ENCODE measurements around the gene FOXP1.

The FOXP1 gene

GRCh38 chr3:71255498-71255897, 328.0 kb downstream of the FOXP1 start:
- H3K18ac ChIP-seq (ENCODE audit: low read length): no peak overlapping the region
- H4K8ac ChIP-seq (ENCODE audit: low read depth, low read length): no peak overlapping the region
- no peaks in the 10 kb centered on the region for H3K79me2 ChIP-seq (ENCODE audit: control insufficient read depth, insufficient read depth, low read length, poor library complexity)
- no peaks in the 10 kb centered on the region for H3K4me1 ChIP-seq (ENCODE audit: control insufficient read depth in 1 of 2, insufficient read depth in 2 of 2, low read length in 2 of 2)
- H4K91ac ChIP-seq (ENCODE audit: low read depth, low read length): no peak overlapping the region
- no peak overlapping the region for H2BK5ac ChIP-seq (ENCODE audit: low read depth, low read length, poor library complexity)
- no peak overlapping the region for H2AFZ ChIP-seq (ENCODE audit: insufficient read depth, low read length, poor library complexity)
- H2BK120ac ChIP-seq (ENCODE audit: insufficient read depth, low read length, poor library complexity): no peak overlapping the region
- no peak overlapping the region for H3K9ac ChIP-seq (ENCODE audit: low read length)
- no peaks in the 10 kb centered on the region for H3K27me3 ChIP-seq (ENCODE audit: insufficient read depth, low read length)
- no peak overlapping the region for H3K14ac ChIP-seq (ENCODE audit: low read length)
- H3K4ac ChIP-seq (ENCODE audit: low read depth, low read length): no peak overlapping the region
- H3K23ac ChIP-seq (ENCODE audit: low read length): no peak overlapping the region
- H2BK12ac ChIP-seq (ENCODE audit: low read length): no peak overlapping the region
- no peak overlapping the region for H3K27ac ChIP-seq (ENCODE audit: low read depth, low read length)
- no peak overlapping the region for H2AK5ac ChIP-seq (ENCODE audit: low read length)
- no peak overlapping the region for H4K12ac ChIP-seq (ENCODE audit: low read depth, low read length)
- H3K4me3 ChIP-seq (ENCODE audit: low read depth, low read length): no peak overlapping the region
- no peaks in the 10 kb centered on the region for H3K9me3 ChIP-seq (ENCODE audit: insufficient read depth, low read depth, low read length)
- H3K36me3 ChIP-seq (ENCODE audit: control insufficient read depth in 1 of 2, insufficient read depth in 2 of 2, low read length in 2 of 2): no peaks in the 10 kb centered on the region
- no peaks in the 10 kb centered on the region for H3K79me1 ChIP-seq (ENCODE audit: low read length)
- DNase-seq: no peak
- WGBS (ENCODE audit: extremely low coverage, insufficient coverage, insufficient read length): no CpG with 5 or more reads among the region's 3 CpGs
- no peak overlapping the region for H3K4me2 ChIP-seq (ENCODE audit: low read length)

DNA sequence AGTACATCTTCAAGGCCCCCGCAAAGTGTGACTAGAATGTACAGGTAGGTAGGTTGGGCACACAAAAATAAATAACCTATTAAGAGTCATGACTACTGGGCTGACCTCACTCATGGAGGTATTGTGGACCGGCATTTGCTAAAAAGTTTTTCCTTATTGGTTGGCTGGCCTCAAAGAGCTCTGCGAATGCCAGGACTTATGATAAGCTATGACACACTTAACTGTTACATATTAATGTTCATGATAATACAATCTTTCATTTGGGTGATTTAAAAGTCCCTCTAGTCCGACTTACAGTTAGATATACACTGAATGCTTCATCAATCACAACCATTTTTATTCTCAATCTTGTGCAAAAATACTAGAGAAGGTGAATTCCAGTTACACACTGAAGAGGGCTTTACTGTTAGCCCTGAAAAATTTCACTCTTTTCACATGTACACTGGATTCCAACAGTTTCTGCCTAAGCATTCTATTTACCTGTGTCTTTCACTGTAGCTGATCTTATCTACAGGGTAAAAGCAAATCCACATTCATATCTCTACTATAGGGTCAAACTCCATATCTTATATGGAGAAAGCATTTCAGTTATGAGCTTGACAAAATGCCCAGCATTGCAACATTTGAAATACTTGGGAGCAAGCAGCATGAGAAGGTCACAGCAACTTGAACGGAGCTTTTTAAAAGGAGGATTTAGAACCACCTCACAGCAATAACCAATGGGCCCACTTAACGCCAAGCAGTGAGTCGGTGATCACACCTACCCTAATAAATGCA, 329.1 kb downstream of the FOXP1 start:
- Histone ChIP-seq H3K36me3 (ENCODE audit: control insufficient read depth in 1 of 2, insufficient read depth in 2 of 2, low read length in 2 of 2) (no peaks in the 10 kb centered on the region), H3K18ac (ENCODE audit: low read length) (no peak overlapping the region), H4K8ac (ENCODE audit: low read depth, low read length) (no peak overlapping the region), H4K91ac (ENCODE audit: low read depth, low read length) (no peak overlapping the region), H4K12ac (ENCODE audit: low read depth, low read length) (no peak overlapping the region), H2BK5ac (ENCODE audit: low read depth, low read length, poor library complexity) (no peak overlapping the region), H3K4me2 (ENCODE audit: low read length) (no peak overlapping the region), H3K4me1 (ENCODE audit: control insufficient read depth in 1 of 2, insufficient read depth in 2 of 2, low read length in 2 of 2) (no peaks in the 10 kb centered on the region), H3K9ac (ENCODE audit: low read length) (no peak overlapping the region), H3K4me3 (ENCODE audit: low read depth, low read length) (no peak overlapping the region), H2BK12ac (ENCODE audit: low read length) (no peak overlapping the region), H3K79me1 (ENCODE audit: low read length) (no peaks in the 10 kb centered on the region), H3K27ac (ENCODE audit: low read depth, low read length) (no peak overlapping the region), H3K23ac (ENCODE audit: low read length) (no peak overlapping the region), H3K9me3 (ENCODE audit: insufficient read depth, low read depth, low read length) (no peaks in the 10 kb centered on the region), H3K14ac (ENCODE audit: low read length) (no peak overlapping the region), H2AK5ac (ENCODE audit: low read length) (no peak overlapping the region), H3K27me3 (ENCODE audit: insufficient read depth, low read length) (no peaks in the 10 kb centered on the region), H3K79me2 (ENCODE audit: control insufficient read depth, insufficient read depth, low read length, poor library complexity) (no peaks in the 10 kb centered on the region), H3K4ac (ENCODE audit: low read depth, low read length) (no peak overlapping the region), H2AFZ (ENCODE audit: insufficient read depth, low read length, poor library complexity) (no peak overlapping the region), H2BK120ac (ENCODE audit: insufficient read depth, low read length, poor library complexity) (no peak overlapping the region)
- no CpG with 5 or more reads among the region's 7 CpGs for WGBS (ENCODE audit: extremely low coverage, insufficient coverage, insufficient read length)
- DNase-seq: peak; percentile 73 to 94

DNA sequence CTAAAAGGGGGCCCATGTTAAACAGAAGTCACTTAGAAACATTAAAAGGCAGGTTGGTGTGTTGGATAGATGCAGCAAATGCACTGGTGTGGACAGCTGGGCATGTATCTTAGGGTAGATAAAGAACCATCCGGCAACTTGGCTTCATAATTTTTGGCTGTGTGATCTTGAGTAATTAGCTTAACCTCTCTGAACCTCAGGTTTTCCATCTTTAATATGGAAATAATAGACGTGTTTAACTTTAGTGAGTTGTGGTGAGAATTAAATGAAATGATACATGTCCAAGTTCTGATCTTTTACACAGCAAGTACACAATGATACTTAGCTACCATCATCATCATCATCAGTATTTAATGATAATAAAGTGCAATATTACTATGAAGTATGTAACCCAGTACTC, 330.4 kb downstream of the FOXP1 start:
- no CpG with 5 or more reads among the region's 2 CpGs for WGBS (ENCODE audit: extremely low coverage, insufficient coverage, insufficient read length)
- H4K91ac ChIP-seq (ENCODE audit: low read depth, low read length): no peak overlapping the region
- H3K14ac ChIP-seq (ENCODE audit: low read length): no peak overlapping the region
- no peak overlapping the region for H3K27ac ChIP-seq (ENCODE audit: low read depth, low read length)
- no peak overlapping the region for H2AK5ac ChIP-seq (ENCODE audit: low read length)
- H2BK5ac ChIP-seq (ENCODE audit: low read depth, low read length, poor library complexity): no peak overlapping the region
- no peak overlapping the region for H3K23ac ChIP-seq (ENCODE audit: low read length)
- no peak for DNase-seq
- no peaks in the 10 kb centered on the region for H3K79me1 ChIP-seq (ENCODE audit: low read length)
- H3K9me3 ChIP-seq (ENCODE audit: insufficient read depth, low read depth, low read length): no peaks in the 10 kb centered on the region
- no peak overlapping the region for H2BK12ac ChIP-seq (ENCODE audit: low read length)
- H3K79me2 ChIP-seq (ENCODE audit: control insufficient read depth, insufficient read depth, low read length, poor library complexity): no peaks in the 10 kb centered on the region
- no peak overlapping the region for H2AFZ ChIP-seq (ENCODE audit: insufficient read depth, low read length, poor library complexity)
- H3K4me3 ChIP-seq (ENCODE audit: low read depth, low read length): no peak overlapping the region
- H3K4me2 ChIP-seq (ENCODE audit: low read length): no peak overlapping the region
- H3K18ac ChIP-seq (ENCODE audit: low read length): no peak overlapping the region
- no peak overlapping the region for H3K9ac ChIP-seq (ENCODE audit: low read length)
- no peak overlapping the region for H4K12ac ChIP-seq (ENCODE audit: low read depth, low read length)
- no peak overlapping the region for H3K4ac ChIP-seq (ENCODE audit: low read depth, low read length)
- H4K8ac ChIP-seq (ENCODE audit: low read depth, low read length): no peak overlapping the region
- no peak overlapping the region for H2BK120ac ChIP-seq (ENCODE audit: insufficient read depth, low read length, poor library complexity)
- H3K27me3 ChIP-seq (ENCODE audit: insufficient read depth, low read length): no peaks in the 10 kb centered on the region
- H3K4me1 ChIP-seq (ENCODE audit: control insufficient read depth in 1 of 2, insufficient read depth in 2 of 2, low read length in 2 of 2): no peaks in the 10 kb centered on the region
- H3K36me3 ChIP-seq (ENCODE audit: control insufficient read depth in 1 of 2, insufficient read depth in 2 of 2, low read length in 2 of 2): no peaks in the 10 kb centered on the region

- H3K4me3 ChIP-seq (ENCODE audit: low read depth, low read length): no peak overlapping the region
- no peaks in the 10 kb centered on the region for H3K36me3 ChIP-seq (ENCODE audit: control insufficient read depth in 1 of 2, insufficient read depth in 2 of 2, low read length in 2 of 2)
- H2AK5ac ChIP-seq (ENCODE audit: low read length): no peak overlapping the region
- H2AFZ ChIP-seq (ENCODE audit: insufficient read depth, low read length, poor library complexity): no peak overlapping the region
- H4K91ac ChIP-seq (ENCODE audit: low read depth, low read length): no peak overlapping the region
- no peaks in the 10 kb centered on the region for H3K79me1 ChIP-seq (ENCODE audit: low read length)
- H3K4me2 ChIP-seq (ENCODE audit: low read length): no peak overlapping the region
- DNase-seq: no peak
- H3K79me2 ChIP-seq (ENCODE audit: control insufficient read depth, insufficient read depth, low read length, poor library complexity): no peaks in the 10 kb centered on the region
- H3K4ac ChIP-seq (ENCODE audit: low read depth, low read length): no peak overlapping the region
- H3K27me3 ChIP-seq (ENCODE audit: insufficient read depth, low read length): no peaks in the 10 kb centered on the region
- H3K9me3 ChIP-seq (ENCODE audit: insufficient read depth, low read depth, low read length): no peaks in the 10 kb centered on the region
- peaks cover 0 to 2% of the 10 kb centered on the region in 2 experiments for H3K4me1 ChIP-seq (ENCODE audit: control insufficient read depth in 1 of 2, insufficient read depth in 2 of 2, low read length in 2 of 2)
- H2BK12ac ChIP-seq (ENCODE audit: low read length): no peak overlapping the region
- no peak overlapping the region for H3K9ac ChIP-seq (ENCODE audit: low read length)
- H3K14ac ChIP-seq (ENCODE audit: low read length): no peak overlapping the region
- WGBS (ENCODE audit: extremely low coverage, insufficient coverage, insufficient read length): no CpG with 5 or more reads among the region's 2 CpGs
- no peak overlapping the region for H4K8ac ChIP-seq (ENCODE audit: low read depth, low read length)
- no peak overlapping the region for H3K27ac ChIP-seq (ENCODE audit: low read depth, low read length)
- no peak overlapping the region for H2BK5ac ChIP-seq (ENCODE audit: low read depth, low read length, poor library complexity)
- H3K18ac ChIP-seq (ENCODE audit: low read length): no peak overlapping the region
- no peak overlapping the region for H2BK120ac ChIP-seq (ENCODE audit: insufficient read depth, low read length, poor library complexity)
- no peak overlapping the region for H3K23ac ChIP-seq (ENCODE audit: low read length)
- no peak overlapping the region for H4K12ac ChIP-seq (ENCODE audit: low read depth, low read length)
These were observed 331.1 kb downstream of the FOXP1 start for GRCh38 chr3:71252466-71252865.

All from trophoblast cell (in vitro differentiated cells and primary cell).